Subcutaneous adipose tissue (tissue), 4 donors: ENCODE results near the gene LRIG2. TPM values are rescaled to one million over a fixed set of nuclear protein-coding genes. Genes with fewer than 3 reads are reported as not detected.

Source experiments
- total RNA-seq, 4 donors: library from RNA; depleted of rRNA; stranded (reverse); fragments of >200 nt; gene quantifications; one replicate each; pipeline ENCODE4 v1.1.0, GENCODE V29; 2016
- TF ChIP-seq, protein P1 (sequence below): fragments of 450-650 bp; IDR thresholded peaks from one replicate; pipeline ENCODE4 v1.5.1; 2016; ENCODE audit warnings: low read depth, mild to moderate bottlenecking, control low read depth, antibody characterized with exemption, moderate library complexity

Gene LRIG2
- total RNA-seq, 4 donors from 2014 or later: 16.6 to 26.6 (median 21.6) TPM

DNA sequence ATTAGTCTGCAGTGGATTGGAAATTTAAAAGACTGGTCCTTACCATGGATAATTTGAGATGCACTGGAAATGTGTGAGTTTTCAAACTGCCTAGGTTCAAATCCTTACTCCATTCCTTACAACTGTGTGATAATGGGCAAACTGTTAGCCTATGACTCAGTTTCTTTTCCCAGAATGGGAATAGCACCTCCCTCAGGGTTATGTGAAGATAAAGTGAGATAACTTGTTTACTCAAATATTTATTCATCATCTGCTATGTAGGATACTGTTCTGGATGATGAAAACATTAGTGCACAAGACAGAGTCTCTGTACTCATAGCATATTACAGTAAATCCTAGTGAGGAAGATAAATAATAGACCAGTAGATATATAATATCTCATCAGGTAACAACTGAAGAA lies 28.6 kb downstream of the LRIG2 start:
- TF ChIP-seq, protein P1, sequence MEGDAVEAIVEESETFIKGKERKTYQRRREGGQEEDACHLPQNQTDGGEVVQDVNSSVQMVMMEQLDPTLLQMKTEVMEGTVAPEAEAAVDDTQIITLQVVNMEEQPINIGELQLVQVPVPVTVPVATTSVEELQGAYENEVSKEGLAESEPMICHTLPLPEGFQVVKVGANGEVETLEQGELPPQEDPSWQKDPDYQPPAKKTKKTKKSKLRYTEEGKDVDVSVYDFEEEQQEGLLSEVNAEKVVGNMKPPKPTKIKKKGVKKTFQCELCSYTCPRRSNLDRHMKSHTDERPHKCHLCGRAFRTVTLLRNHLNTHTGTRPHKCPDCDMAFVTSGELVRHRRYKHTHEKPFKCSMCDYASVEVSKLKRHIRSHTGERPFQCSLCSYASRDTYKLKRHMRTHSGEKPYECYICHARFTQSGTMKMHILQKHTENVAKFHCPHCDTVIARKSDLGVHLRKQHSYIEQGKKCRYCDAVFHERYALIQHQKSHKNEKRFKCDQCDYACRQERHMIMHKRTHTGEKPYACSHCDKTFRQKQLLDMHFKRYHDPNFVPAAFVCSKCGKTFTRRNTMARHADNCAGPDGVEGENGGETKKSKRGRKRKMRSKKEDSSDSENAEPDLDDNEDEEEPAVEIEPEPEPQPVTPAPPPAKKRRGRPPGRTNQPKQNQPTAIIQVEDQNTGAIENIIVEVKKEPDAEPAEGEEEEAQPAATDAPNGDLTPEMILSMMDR: no peak

DNA sequence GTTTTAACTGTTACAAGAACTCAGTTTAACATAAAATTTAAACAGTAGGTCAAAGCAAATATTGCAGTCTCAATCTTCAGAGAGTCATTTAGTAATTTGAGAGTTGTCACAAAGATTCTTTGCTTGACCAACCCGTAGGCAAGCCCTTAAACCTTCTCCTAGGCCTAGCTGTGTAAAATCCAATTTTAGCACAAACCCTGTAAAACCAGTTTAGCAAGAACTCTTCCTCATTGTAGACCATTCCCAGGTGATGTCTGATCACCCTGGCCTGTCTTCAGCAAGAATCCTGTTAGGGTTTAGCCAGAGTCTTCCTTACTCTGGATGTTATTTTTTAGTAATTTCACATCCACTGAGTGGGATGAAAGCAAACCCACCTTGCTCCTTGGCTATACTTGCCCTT lies 30.1 kb downstream of the LRIG2 start:
- TF ChIP-seq, protein P1: no peak

DNA sequence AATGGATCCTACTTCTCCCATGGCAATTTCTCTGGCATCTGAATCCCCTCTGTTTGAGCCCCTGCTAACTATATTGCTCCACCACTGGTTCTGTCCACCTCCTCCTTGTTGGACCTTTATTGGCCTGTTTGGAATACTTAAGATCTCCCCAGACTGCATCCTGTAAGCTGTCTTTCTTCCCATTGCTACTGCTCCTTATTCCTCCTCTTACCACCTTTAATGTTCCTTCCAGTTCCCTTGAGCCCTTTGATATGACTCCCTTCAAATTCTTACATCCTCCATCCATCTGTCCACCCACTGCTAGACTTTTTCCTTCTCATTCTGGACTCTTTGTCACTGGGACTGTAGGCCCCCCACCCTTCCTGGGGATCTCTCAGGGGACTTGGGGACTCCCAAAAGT lies 31.0 kb downstream of the LRIG2 start:
- TF ChIP-seq, protein P1: no peak

DNA sequence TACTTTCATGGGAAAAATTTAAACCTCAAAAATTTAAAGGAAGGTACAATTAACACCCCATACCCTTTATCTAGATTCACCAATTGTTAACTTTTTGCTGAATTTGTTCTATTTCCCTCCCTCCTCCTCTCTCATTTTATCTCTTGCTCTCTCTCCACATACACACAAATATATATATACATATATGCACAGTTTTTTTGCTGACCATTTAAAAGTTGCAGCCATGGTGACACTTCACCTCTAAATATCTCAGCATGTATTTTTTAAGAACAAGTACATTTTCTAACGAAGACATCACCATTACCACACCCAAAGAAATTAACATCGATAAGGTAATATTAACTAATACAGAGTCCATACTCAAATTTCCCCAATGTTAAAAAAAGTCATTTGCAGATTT lies 33.9 kb downstream of the LRIG2 start:
- TF ChIP-seq, protein P1: no peak

DNA sequence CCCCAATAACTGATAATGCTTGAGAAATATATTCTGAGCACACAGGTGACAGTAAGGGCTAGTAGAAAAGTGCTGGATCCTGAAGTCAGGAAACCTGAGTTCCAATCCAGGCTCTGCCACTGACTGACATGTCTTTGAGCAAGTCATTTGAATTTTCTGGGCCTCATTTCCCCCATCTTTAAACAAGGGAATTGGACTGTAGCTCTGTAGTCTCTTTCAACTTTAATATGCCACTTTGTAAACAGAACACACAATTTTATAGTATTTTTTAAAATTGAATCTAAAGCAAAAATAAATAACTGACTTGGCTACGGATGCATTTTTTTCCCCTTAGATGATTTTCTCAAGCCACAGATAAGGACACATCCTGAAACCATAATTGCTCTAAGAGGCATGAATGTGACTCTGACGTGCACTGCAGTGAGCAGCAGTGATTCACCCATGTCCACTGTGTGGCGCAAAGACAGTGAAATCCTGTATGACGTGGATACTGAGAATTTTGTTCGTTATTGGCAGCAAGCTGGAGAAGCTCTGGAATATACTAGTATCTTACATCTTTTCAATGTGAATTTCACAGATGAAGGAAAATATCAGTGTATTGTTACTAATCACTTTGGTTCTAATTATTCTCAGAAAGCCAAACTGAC lies 37.0 kb downstream of the LRIG2 start:
- TF ChIP-seq, protein P1: no peak

DNA sequence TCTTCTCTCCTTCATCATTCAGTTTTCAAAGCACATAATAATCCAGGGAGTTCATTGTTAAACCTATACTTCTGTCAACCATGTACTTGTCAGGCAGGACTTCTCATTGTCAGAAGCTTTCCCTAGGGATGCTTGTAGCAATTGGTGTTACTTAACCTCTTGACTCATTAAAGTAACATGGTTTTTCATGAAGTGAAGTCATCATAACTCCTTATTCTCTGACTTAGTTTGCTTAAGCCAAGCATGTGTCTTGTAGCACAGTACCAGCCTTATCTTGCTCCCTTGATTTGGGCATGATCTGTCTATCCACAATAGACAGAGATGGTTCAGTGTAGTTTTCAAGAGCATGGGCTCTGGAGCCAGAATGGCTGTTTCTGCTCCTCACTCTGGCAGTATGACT lies 45.3 kb downstream of the LRIG2 start:
- TF ChIP-seq, protein P1: no peak

DNA sequence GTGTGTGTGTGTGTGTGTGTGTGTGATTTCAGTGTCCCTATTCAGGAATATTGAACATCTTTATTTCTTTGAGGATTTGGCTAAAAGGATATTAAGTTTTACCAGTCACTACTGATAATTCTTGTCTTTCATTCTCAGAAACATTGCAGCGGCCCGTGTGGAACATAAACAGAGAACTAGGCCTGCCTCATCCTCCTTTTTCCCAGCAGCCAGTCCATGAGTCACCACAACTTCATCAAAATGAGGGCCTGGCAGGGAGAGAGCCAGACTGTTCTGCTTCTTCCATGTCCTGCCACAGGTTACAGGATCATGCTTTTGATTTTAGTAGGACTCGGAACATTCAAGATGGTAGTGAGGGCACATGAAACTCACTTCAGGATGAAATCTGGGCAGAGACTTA lies 50.7 kb downstream of the LRIG2 start:
- TF ChIP-seq, protein P1: no peak
